GM08714 (cell line): ENCODE results near the gene RASSF7.
"Not testable (repeated sequence)": the region's sequence is repeated elsewhere in the genome, so short reads cannot be mapped to it uniquely, and the experiment has no call there.

Experiments used
- H3K4me3 ChIP-seq: fragments of 200-500 bp; sonication (Bioruptor generic); 2 replicates; pipeline ENCODE4 v1.5.1; 2014; ENCODE audit warnings: mild to moderate bottlenecking, low read length, inconsistent platforms
- ZNF274 ChIP-seq: IDR thresholded peaks from 2 replicates; pipeline ENCODE4 v1.6.1; 2012; ENCODE audit warnings: mild to moderate bottlenecking, low read depth, low read length

Gene RASSF7

GRCh38 chr11:561148-562003 lies 606 bp downstream of the RASSF7 start:
- peak overlapping the region; percentile 91 for H3K4me3 ChIP-seq
- no peak for TF ChIP-seq ZNF274

DNA sequence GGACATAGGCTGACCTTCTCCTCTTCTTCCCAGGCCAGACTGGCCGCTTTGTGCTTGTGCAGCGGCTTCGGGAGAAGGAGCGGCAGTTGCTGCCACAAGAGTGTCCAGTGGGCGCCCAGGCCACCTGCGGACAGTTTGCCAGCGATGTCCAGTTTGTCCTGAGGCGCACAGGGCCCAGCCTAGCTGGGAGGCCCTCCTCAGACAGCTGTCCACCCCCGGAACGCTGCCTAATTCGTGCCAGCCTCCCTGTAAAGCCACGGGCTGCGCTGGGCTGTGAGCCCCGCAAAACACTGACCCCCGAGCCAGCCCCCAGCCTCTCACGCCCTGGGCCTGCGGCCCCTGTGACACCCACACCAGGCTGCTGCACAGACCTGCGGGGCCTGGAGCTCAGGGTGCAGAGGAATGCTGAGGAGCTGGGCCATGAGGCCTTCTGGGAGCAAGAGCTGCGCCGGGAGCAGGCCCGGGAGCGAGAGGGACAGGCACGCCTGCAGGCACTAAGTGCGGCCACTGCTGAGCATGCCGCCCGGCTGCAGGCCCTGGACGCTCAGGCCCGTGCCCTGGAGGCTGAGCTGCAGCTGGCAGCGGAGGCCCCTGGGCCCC lies 1.4 kb downstream of the RASSF7 start:
- H3K4me3 ChIP-seq = no peak overlapping the region; the same call in 1 of the 2 replicates
- TF ChIP-seq ZNF274 = no peak

GRCh38 chr11:563066-563811 lies 2.5 kb downstream of the RASSF7 start:
- no peak for TF ChIP-seq ZNF274
- no peak overlapping the region for H3K4me3 ChIP-seq

- no peak overlapping the region for H3K4me3 ChIP-seq
- no peak for TF ChIP-seq ZNF274
These were observed 3.2 kb downstream of the RASSF7 start for GRCh38 chr11:563812-564578.

GRCh38 chr11:565921-566509 lies 5.2 kb downstream of the RASSF7 start:
- TF ChIP-seq ZNF274 = no peak
- H3K4me3 ChIP-seq = no peak overlapping the region

- no peak for TF ChIP-seq ZNF274
- no peak overlapping the region for H3K4me3 ChIP-seq
These were observed 6.3 kb downstream of the RASSF7 start for GRCh38 chr11:567011-567628.

- no peak for TF ChIP-seq ZNF274
- peak overlapping the region; percentile 52; the same call in 1 of the 2 replicates for H3K4me3 ChIP-seq
These were observed 7.0 kb downstream of the RASSF7 start for GRCh38 chr11:567629-568292.

DNA sequence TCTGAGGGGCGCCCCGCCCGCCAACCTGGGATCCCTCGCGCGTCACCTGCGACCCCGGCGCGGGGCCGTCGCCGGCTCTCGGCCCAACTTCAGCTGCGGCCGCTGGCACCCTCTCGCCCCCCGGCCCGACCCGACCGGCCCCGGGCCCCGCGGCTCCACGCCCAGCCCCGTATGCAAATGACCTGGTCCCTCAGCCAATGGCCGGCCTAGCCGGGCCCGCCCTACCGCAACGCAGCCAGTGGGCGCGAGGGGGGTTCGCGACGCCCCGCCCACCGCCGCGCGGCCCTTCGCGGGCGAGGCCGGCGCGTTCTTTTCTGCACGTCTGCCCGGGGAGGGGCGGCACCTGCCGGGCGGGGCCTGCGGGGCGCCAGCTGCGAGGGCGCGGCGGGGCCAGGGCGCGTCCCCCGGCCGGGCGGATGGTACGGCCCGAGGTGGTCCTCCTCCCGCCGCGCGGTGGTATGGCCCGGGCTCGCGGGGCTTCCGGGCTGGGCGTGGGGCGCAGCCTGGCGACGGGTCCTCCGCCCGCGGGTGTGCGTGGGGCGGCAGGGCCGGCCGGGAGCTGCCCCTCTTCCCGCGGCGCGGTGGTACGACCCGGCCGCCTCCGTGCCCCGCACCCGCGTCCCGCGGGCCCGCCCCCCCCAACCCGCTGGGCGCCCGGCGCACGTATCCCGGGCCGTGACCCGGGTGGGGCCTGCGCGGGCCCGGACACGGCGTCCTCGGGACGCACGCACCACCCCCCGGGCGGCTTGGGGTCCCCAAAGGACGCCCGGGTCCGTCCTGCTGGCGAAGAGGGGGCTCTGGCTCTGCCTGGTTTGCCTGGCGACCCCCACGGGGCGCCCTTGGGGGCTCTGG lies 7.8 kb downstream of the RASSF7 start:
- no peak for TF ChIP-seq ZNF274
- H3K4me3 ChIP-seq = peak overlapping the region; percentile 80

DNA sequence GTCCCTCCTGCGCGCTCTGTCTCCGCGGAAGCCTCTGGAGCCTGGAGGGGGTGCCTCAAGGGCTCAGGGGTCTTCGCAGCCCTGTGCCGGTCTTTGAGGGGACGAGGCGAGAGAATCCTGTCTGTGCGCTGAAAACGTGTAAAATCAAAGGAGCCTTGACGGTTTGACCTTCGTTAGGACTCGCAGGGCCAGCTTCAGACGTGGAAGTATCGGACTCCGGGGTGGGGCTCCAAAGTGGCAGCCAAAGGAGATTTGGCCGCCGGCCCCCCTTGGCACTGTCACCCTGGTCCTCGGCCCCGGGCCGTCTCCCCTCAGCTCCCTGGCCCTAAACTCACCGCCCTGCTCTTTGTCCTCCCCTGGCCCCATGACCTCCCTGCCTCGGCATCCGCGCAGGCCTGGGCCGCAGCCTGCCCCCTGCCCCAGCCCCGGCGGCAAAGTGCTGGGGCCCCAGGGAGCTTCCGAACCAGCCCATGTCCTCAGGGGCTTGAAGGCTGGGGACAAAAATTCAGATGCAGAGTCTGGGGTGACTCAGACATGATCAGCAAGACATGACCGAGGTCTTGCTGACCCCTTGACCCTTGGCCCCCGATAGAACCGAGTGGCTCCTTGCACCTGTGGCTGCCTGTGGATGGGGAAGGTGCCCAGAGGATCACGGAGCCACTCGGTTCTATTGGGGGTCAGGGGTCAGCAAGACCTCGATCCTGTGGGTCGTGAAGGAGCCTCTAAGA lies 8.6 kb downstream of the RASSF7 start:
- no peak for TF ChIP-seq ZNF274
- peak overlapping the region; percentile 80 for H3K4me3 ChIP-seq

DNA sequence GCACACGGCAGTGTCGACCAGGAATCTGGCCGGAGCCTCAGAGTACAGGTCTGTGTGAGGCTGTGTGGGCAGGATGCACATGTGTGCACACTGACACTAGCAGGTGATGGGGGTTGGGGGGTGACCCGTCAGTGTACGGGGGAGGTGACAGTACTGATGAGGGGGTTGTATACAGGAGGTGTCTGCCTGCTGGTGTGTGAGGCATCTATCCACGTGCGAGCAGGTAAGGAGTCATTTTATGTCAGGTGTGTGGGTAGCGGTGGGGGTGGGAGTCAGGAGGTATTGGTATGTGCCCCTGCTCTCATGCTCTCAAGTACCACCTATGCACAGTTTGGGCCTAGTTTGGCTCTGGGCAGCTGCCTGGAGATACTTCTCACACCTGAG lies 11.0 kb downstream of the RASSF7 start:
- no peak overlapping the region for H3K4me3 ChIP-seq
- no peak for TF ChIP-seq ZNF274

DNA sequence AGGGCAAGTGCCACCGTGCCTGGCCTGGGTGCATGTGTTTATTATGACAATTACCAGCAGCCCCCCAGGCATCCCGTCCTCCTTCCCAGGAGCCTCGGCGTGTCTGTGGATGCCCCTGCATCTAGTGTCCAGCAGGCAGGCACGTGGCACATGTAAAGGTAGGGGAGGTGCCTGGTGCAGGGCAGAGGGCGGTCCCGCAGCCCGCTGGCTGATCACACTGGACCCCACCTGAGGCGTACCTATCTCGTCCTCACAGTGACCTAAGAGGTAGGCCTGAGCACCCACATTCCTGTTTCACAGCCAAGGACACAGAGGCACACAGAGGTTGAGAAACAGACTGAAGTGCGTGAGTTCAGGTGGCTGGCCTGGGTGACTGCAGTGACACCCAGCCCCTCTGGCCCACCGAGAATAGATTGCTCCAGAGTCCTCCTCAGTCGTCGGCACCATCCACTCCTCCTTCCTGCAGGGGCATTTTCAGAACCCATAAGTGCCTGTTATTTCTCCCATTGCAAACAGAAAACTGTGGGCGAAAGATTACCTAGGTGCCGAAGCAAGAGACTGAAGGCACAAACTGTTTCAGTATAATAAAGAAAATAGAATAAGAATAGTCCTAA lies 12.5 kb downstream of the RASSF7 start:
- TF ChIP-seq ZNF274 = no peak
- no peak overlapping the region for H3K4me3 ChIP-seq

GRCh38 chr11:574031-574570 lies 13.3 kb downstream of the RASSF7 start:
- H3K4me3 ChIP-seq = not testable (repeated sequence)
